ENCODE measurements around the gene ZNF436.

The ZNF436 gene

DNA sequence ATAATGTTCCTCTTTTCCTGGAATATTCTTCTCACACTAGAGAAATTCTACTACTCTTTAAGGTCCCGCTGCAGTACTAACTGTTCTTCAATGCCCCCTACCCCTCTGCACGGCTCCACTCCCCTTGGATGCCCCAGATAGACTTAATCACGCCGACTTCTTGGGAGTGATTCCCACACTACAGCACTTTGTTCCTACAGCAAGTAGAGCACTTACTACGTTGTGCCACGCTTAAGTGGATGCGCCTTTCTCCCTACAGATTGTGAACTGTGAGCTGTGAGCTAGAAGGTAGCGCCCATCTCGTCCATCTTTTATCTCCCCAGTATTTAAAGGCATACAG lies 2.2 kb downstream of the ZNF436 start:
- TF ChIP-seq ZFP30 (CRISPR knock-in tag; IDR thresholded peaks at IDR 0.05) (no peak), CSDC2 (CRISPR knock-in tag; IDR thresholded peaks at IDR 0.05) (no peak), ARNTL (CRISPR knock-in tag; IDR thresholded peaks at IDR 0.05; ENCODE audit: borderline replicate concordance, low read depth) (no peak), ZC3H10 (CRISPR knock-in tag; IDR thresholded peaks at IDR 0.05) (no peak), ZNF70 (CRISPR knock-in tag; IDR thresholded peaks at IDR 0.05) (no peak), ESRRG (CRISPR knock-in tag; IDR thresholded peaks at IDR 0.05) (no peak), ZNF565 (CRISPR knock-in tag; conservative IDR thresholded peaks at IDR 0.05; ENCODE audit: low read depth) (no peak), ISL1 (CRISPR knock-in tag; IDR thresholded peaks at IDR 0.05) (no peak), OSR1 (CRISPR knock-in tag; IDR thresholded peaks at IDR 0.05) (no peak), ZFP3 (CRISPR knock-in tag; IDR thresholded peaks at IDR 0.05) (no peak), TCF4 (CRISPR knock-in tag; IDR thresholded peaks at IDR 0.05; ENCODE audit: borderline replicate concordance) (no peak), ZNF8 (CRISPR knock-in tag; IDR thresholded peaks at IDR 0.05) (no peak; the same call in 1 of the 2 replicates), RARB (CRISPR knock-in tag; IDR thresholded peaks at IDR 0.05) (no peak)
- TF ChIP-seq, protein P1, sequence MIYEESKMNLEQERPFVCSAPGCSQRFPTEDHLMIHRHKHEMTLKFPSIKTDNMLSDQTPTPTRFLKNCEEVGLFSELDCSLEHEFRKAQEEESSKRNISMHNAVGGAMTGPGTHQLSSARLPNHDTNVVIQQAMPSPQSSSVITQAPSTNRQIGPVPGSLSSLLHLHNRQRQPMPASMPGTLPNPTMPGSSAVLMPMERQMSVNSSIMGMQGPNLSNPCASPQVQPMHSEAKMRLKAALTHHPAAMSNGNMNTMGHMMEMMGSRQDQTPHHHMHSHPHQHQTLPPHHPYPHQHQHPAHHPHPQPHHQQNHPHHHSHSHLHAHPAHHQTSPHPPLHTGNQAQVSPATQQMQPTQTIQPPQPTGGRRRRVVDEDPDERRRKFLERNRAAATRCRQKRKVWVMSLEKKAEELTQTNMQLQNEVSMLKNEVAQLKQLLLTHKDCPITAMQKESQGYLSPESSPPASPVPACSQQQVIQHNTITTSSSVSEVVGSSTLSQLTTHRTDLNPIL (CRISPR knock-in tag; IDR thresholded peaks at IDR 0.05; ENCODE audit: low read depth) = no peak
- TF ChIP-seq, protein P2, sequence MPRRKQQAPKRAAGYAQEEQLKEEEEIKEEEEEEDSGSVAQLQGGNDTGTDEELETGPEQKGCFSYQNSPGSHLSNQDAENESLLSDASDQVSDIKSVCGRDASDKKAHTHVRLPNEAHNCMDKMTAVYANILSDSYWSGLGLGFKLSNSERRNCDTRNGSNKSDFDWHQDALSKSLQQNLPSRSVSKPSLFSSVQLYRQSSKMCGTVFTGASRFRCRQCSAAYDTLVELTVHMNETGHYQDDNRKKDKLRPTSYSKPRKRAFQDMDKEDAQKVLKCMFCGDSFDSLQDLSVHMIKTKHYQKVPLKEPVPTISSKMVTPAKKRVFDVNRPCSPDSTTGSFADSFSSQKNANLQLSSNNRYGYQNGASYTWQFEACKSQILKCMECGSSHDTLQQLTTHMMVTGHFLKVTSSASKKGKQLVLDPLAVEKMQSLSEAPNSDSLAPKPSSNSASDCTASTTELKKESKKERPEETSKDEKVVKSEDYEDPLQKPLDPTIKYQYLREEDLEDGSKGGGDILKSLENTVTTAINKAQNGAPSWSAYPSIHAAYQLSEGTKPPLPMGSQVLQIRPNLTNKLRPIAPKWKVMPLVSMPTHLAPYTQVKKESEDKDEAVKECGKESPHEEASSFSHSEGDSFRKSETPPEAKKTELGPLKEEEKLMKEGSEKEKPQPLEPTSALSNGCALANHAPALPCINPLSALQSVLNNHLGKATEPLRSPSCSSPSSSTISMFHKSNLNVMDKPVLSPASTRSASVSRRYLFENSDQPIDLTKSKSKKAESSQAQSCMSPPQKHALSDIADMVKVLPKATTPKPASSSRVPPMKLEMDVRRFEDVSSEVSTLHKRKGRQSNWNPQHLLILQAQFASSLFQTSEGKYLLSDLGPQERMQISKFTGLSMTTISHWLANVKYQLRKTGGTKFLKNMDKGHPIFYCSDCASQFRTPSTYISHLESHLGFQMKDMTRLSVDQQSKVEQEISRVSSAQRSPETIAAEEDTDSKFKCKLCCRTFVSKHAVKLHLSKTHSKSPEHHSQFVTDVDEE (CRISPR knock-in tag; IDR thresholded peaks at IDR 0.05) = no peak
- no peak for ATAC-seq

DNA sequence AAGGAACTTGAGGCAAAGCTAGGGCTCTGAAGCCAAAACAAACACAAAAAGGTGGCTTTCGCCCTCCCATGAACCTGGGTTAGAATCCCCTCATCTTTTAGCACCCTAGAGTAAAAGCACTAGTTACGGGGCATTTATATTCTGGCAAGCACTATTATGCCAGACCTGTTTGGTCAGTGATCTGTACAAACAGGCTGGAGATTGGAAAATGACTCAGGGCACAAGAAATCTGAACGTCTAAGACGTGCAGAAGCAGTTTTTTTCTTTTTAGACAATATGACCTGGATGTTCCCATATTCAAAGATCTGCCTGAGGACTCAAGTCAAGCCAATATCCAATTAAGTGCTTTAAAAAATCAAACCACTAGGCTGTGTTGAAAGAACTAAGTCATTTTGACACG lies 3.0 kb downstream of the ZNF436 start:
- ATAC-seq = no peak
- TF ChIP-seq RARB (CRISPR knock-in tag; IDR thresholded peaks at IDR 0.05) = no peak
- no peak for TF ChIP-seq ZNF8 (CRISPR knock-in tag; IDR thresholded peaks at IDR 0.05)
- no peak for TF ChIP-seq ZC3H10 (CRISPR knock-in tag; IDR thresholded peaks at IDR 0.05)
- TF ChIP-seq ZFP30 (CRISPR knock-in tag; IDR thresholded peaks at IDR 0.05) = no peak
- no peak for TF ChIP-seq ARNTL (CRISPR knock-in tag; IDR thresholded peaks at IDR 0.05; ENCODE audit: borderline replicate concordance, low read depth)
- TF ChIP-seq, protein P3, sequence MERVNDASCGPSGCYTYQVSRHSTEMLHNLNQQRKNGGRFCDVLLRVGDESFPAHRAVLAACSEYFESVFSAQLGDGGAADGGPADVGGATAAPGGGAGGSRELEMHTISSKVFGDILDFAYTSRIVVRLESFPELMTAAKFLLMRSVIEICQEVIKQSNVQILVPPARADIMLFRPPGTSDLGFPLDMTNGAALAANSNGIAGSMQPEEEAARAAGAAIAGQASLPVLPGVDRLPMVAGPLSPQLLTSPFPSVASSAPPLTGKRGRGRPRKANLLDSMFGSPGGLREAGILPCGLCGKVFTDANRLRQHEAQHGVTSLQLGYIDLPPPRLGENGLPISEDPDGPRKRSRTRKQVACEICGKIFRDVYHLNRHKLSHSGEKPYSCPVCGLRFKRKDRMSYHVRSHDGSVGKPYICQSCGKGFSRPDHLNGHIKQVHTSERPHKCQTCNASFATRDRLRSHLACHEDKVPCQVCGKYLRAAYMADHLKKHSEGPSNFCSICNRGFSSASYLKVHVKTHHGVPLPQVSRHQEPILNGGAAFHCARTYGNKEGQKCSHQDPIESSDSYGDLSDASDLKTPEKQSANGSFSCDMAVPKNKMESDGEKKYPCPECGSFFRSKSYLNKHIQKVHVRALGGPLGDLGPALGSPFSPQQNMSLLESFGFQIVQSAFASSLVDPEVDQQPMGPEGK (CRISPR knock-in tag; IDR thresholded peaks at IDR 0.05; ENCODE audit: borderline replicate concordance) = no peak
- TF ChIP-seq, protein P1 (CRISPR knock-in tag; IDR thresholded peaks at IDR 0.05; ENCODE audit: low read depth) = no peak
- no peak for TF ChIP-seq GLIS3 (CRISPR knock-in tag; IDR thresholded peaks at IDR 0.05)

DNA sequence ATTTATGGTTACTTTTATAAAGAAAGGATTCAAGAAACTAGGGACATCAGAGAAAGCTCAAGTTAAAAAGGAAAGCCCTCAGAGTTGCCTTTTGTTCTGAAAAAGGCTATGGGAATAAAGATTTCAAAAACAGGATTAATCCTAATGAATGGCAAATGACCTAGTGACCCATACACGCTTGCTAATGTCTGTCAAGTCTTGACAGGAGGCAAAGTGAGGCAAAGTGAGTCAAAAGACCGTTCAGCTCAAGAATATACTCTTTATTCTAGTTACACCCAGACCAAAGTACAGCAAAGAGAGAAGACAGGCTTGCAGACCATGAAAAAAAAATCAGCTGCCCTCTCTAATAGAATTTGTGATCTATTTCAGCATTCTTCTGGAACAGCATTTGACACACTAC lies 3.5 kb downstream of the ZNF436 start:
- no peak for TF ChIP-seq ZNF8 (CRISPR knock-in tag; IDR thresholded peaks at IDR 0.05)
- TF ChIP-seq ESRRG (CRISPR knock-in tag; IDR thresholded peaks at IDR 0.05) = no peak
- ATAC-seq = no peak

DNA sequence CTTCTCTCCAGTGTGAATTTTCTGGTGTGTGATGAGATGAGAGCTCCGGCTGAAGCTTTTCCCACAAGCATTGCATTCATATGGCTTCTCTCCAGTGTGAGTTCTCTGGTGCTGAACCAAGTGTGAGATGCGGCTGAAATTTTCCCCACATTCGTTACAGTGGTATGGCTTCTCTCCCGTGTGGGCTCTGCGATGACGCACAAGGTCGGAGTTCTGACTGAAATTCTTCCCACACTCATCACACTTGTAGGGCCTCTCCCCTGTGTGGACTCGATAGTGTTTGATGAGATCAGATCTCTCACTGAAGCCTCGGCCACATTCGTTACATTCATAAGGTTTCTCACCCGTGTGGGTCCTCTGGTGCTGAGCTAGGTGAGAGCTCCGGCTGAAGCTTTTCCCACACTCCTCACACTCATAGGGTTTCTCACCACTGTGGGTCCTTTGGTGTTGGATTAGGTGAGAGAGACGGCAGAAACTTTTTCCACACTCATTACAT lies 7.4 kb downstream of the ZNF436 start:
- no peak for TF ChIP-seq ZFP3 (CRISPR knock-in tag; IDR thresholded peaks at IDR 0.05)
- TF ChIP-seq PPARA (CRISPR knock-in tag; IDR thresholded peaks at IDR 0.05; ENCODE audit: borderline replicate concordance) = no peak
- TF ChIP-seq, protein P4, sequence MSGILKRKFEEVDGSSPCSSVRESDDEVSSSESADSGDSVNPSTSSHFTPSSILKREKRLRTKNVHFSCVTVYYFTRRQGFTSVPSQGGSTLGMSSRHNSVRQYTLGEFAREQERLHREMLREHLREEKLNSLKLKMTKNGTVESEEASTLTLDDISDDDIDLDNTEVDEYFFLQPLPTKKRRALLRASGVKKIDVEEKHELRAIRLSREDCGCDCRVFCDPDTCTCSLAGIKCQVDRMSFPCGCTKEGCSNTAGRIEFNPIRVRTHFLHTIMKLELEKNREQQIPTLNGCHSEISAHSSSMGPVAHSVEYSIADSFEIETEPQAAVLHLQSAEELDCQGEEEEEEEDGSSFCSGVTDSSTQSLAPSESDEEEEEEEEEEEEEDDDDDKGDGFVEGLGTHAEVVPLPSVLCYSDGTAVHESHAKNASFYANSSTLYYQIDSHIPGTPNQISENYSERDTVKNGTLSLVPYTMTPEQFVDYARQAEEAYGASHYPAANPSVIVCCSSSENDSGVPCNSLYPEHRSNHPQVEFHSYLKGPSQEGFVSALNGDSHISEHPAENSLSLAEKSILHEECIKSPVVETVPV (CRISPR knock-in tag; IDR thresholded peaks at IDR 0.05) = no peak
- no peak for TF ChIP-seq TOX (CRISPR knock-in tag; IDR thresholded peaks at IDR 0.05; ENCODE audit: borderline replicate concordance)
- no peak for TF ChIP-seq ARNTL (CRISPR knock-in tag; IDR thresholded peaks at IDR 0.05; ENCODE audit: borderline replicate concordance, low read depth)
- no peak for TF ChIP-seq SNAI2 (CRISPR knock-in tag; IDR thresholded peaks at IDR 0.05)
- no peak for TF ChIP-seq ZNF8 (CRISPR knock-in tag; IDR thresholded peaks at IDR 0.05)
- TF ChIP-seq ZNF70 (CRISPR knock-in tag; IDR thresholded peaks at IDR 0.05) = no peak
- TF ChIP-seq, protein P1 (CRISPR knock-in tag; IDR thresholded peaks at IDR 0.05; ENCODE audit: low read depth) = no peak
- no peak for TF ChIP-seq ESRRG (CRISPR knock-in tag; IDR thresholded peaks at IDR 0.05)
- TF ChIP-seq ZFP30 (CRISPR knock-in tag; IDR thresholded peaks at IDR 0.05) = no peak
- TF ChIP-seq ZC3H10 (CRISPR knock-in tag; IDR thresholded peaks at IDR 0.05) = no peak
- no peak for TF ChIP-seq OSR1 (CRISPR knock-in tag; IDR thresholded peaks at IDR 0.05)
- TF ChIP-seq, protein P3 (CRISPR knock-in tag; IDR thresholded peaks at IDR 0.05; ENCODE audit: borderline replicate concordance) = no peak
- TF ChIP-seq ISL1 (CRISPR knock-in tag; IDR thresholded peaks at IDR 0.05) = no peak
- TF ChIP-seq RARB (CRISPR knock-in tag; IDR thresholded peaks at IDR 0.05) = no peak
- ATAC-seq = no peak

All from SK-N-SH treated with all-trans-retinoic acid at 6 μM for 48 hours (cell line).